ENCODE measurements around the gene WARS2.

Gene WARS2

DNA sequence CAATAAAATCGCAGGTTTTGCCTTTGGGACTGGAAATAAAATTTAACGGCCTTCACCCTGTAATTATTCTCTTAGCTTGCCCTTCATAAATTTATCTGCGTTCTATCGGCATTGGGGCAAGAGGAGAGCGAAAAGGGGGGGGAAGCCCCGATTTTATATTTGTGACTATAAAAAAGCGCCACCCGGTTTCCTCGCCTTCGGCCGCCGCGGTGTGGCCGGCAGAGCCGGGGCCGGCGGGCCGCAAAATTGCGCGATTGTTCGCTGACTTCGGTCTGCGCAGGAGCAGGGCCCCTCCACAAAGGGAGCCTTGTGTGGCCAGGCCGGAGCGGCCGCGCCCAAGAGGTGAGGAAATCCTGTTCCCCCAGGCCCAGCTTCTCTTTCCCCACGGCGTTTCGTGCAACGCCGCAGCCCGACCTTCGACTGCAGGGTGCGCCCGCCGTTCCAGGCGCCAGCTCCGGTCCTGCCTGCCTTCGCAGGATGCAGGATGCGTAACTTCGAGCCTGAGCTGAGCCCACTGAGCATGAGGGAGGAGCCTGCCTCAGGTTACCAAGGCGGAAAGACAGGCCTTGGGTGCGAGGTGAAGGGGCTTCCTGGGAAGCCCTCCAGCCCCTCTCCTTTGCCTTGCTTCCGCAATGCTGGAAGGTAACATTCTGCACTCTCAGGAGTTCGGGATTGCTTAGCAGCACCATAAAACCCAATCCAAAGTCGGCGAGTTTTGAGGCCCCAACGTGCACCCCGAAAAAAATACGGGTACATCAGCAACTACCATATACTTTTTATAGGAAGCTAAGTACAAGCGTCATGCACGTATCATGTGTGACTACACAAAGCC, 147.4 kb downstream of the WARS2 start:
- Histone ChIP-seq H3K27ac (ENCODE audit: low read depth, low read length) (no peak overlapping the region), H2AFZ (ENCODE audit: low read length, unreplicated experiment) (no peak overlapping the region), H3K27me3 (ENCODE audit: insufficient read depth, low read length) (no peaks in the 10 kb centered on the region), H3K4me3 (ENCODE audit: low read depth, low read length) (no peak overlapping the region), H3K4me1 (ENCODE audit: control insufficient read depth, insufficient read depth, low read length, unreplicated experiment) (no peaks in the 10 kb centered on the region), H3K79me2 (ENCODE audit: control insufficient read depth, insufficient read depth, low read length, unreplicated experiment) (no peaks in the 10 kb centered on the region), H3K36me3 (ENCODE audit: insufficient read depth, low read length) (no peaks in the 10 kb centered on the region)

GRCh38 chr1:118992237-118992825, 148.1 kb downstream of the WARS2 start:
- H3K27me3 ChIP-seq (ENCODE audit: insufficient read depth, low read length): no peaks in the 10 kb centered on the region
- H3K27ac ChIP-seq (ENCODE audit: low read depth, low read length): no peak overlapping the region
- no peak overlapping the region for H3K4me3 ChIP-seq (ENCODE audit: low read depth, low read length)
- no peaks in the 10 kb centered on the region for H3K36me3 ChIP-seq (ENCODE audit: insufficient read depth, low read length)
- H2AFZ ChIP-seq (ENCODE audit: low read length, unreplicated experiment): no peak overlapping the region
- no peaks in the 10 kb centered on the region for H3K4me1 ChIP-seq (ENCODE audit: control insufficient read depth, insufficient read depth, low read length, unreplicated experiment)
- H3K79me2 ChIP-seq (ENCODE audit: control insufficient read depth, insufficient read depth, low read length, unreplicated experiment): peaks cover 2% of the 10 kb centered on the region

GRCh38 chr1:118991448-118991847, 149.0 kb downstream of the WARS2 start:
- H3K4me1 ChIP-seq (ENCODE audit: control insufficient read depth, insufficient read depth, low read length, unreplicated experiment): no peaks in the 10 kb centered on the region
- no peak overlapping the region for H3K4me3 ChIP-seq (ENCODE audit: low read depth, low read length)
- peaks cover 10% of the 10 kb centered on the region for H3K79me2 ChIP-seq (ENCODE audit: control insufficient read depth, insufficient read depth, low read length, unreplicated experiment)
- no peak overlapping the region for H3K27ac ChIP-seq (ENCODE audit: low read depth, low read length)
- no peak overlapping the region for H2AFZ ChIP-seq (ENCODE audit: low read length, unreplicated experiment)
- H3K36me3 ChIP-seq (ENCODE audit: insufficient read depth, low read length): no peaks in the 10 kb centered on the region
- no peaks in the 10 kb centered on the region for H3K27me3 ChIP-seq (ENCODE audit: insufficient read depth, low read length)

GRCh38 chr1:118990513-118991152, 149.8 kb downstream of the WARS2 start:
- Histone ChIP-seq H3K27me3 (ENCODE audit: insufficient read depth, low read length) (no peaks in the 10 kb centered on the region), H3K36me3 (ENCODE audit: insufficient read depth, low read length) (no peaks in the 10 kb centered on the region), H3K27ac (ENCODE audit: low read depth, low read length) (no peak overlapping the region), H2AFZ (ENCODE audit: low read length, unreplicated experiment) (no peak overlapping the region), H3K4me3 (ENCODE audit: low read depth, low read length) (no peak overlapping the region), H3K4me1 (ENCODE audit: control insufficient read depth, insufficient read depth, low read length, unreplicated experiment) (no peaks in the 10 kb centered on the region), H3K79me2 (ENCODE audit: control insufficient read depth, insufficient read depth, low read length, unreplicated experiment) (peaks cover 19% of the 10 kb centered on the region)

GRCh38 chr1:118989878-118990378, 150.5 kb downstream of the WARS2 start:
- Histone ChIP-seq H3K27me3 (ENCODE audit: insufficient read depth, low read length) (no peaks in the 10 kb centered on the region), H3K4me3 (ENCODE audit: low read depth, low read length) (no peak overlapping the region; the same call in 1 of the 2 replicates), H2AFZ (ENCODE audit: low read length, unreplicated experiment) (no peak overlapping the region), H3K27ac (ENCODE audit: low read depth, low read length) (0 out of 2 replicates have a peak overlapping the region, but pooled peaks have one; percentile 4), H3K4me1 (ENCODE audit: control insufficient read depth, insufficient read depth, low read length, unreplicated experiment) (no peaks in the 10 kb centered on the region), H3K79me2 (ENCODE audit: control insufficient read depth, insufficient read depth, low read length, unreplicated experiment) (peaks cover 26% of the 10 kb centered on the region), H3K36me3 (ENCODE audit: insufficient read depth, low read length) (no peaks in the 10 kb centered on the region)

DNA sequence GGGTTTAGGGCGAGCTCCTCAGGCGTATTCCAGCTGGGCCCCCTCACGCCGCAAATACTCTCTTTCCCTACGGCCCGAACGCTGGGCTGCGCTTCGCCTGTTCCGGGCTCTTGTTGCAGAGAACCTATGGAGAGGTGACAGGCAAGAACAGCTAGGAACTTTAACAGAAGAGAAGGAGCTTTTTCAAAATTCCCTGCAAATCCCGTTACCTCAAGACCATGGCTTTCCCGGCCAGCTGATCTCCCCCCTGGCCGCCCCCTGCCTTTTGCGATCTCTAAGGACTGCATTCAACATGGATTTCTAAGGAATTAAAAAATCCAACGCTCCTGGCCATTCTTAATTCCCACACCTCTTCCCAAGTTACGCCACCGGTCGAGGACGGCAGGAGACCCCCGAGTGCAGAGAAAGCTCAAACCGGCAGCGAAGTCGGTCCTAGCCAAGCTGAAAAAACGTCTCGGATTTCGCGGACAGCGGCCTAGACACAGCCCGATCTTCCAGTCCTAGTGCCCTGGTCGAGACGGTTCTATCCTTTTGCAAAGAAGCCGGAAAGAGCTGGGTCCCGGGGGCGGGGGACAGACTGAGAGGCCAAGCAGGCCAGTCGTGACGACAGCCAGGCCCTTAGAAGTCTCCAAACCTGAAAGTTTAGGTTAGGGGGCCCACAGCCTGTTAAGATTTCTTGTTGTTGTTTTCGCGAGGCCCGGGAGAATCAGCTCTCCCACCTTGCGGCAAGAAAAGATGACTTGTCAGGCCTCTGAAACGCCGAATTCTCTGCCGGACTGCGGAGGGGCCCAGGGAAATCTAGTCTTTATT, 151.2 kb downstream of the WARS2 start:
- Histone ChIP-seq H3K36me3 (ENCODE audit: insufficient read depth, low read length) (no peaks in the 10 kb centered on the region), H2AFZ (ENCODE audit: low read length, unreplicated experiment) (no peak overlapping the region), H3K79me2 (ENCODE audit: control insufficient read depth, insufficient read depth, low read length, unreplicated experiment) (peaks cover 33% of the 10 kb centered on the region), H3K4me1 (ENCODE audit: control insufficient read depth, insufficient read depth, low read length, unreplicated experiment) (no peaks in the 10 kb centered on the region), H3K27me3 (ENCODE audit: insufficient read depth, low read length) (no peaks in the 10 kb centered on the region), H3K27ac (ENCODE audit: low read depth, low read length) (peak overlapping the region; percentile 4; the same call in 1 of the 2 replicates), H3K4me3 (ENCODE audit: low read depth, low read length) (peak overlapping the region; percentile 94; the same call in 1 of the 2 replicates)

GRCh38 chr1:118988186-118989005, 152.1 kb downstream of the WARS2 start, which contains the start of gene TBX15:
Gene TBX15 (minus strand): TSS chr1:118988343. CDS start chr1:118987795, 548 bp downstream.
- Histone ChIP-seq H2AFZ (ENCODE audit: low read length, unreplicated experiment) (peak within 1 kb of the TSS; percentile 64), H3K79me2 (ENCODE audit: control insufficient read depth, insufficient read depth, low read length, unreplicated experiment) (peaks cover 41% of the 10 kb centered on the region), H3K4me1 (ENCODE audit: control insufficient read depth, insufficient read depth, low read length, unreplicated experiment) (no peaks in the 10 kb centered on the region), H3K36me3 (ENCODE audit: insufficient read depth, low read length) (peaks cover 5% of the 10 kb centered on the region; the same call in 1 of the 2 replicates), H3K27me3 (ENCODE audit: insufficient read depth, low read length) (no peaks in the 10 kb centered on the region), H3K4me3 (ENCODE audit: low read depth, low read length) (peak within 1 kb of the TSS; percentile 94), H3K27ac (ENCODE audit: low read depth, low read length) (peak within 1 kb of the TSS; percentile 72)

DNA sequence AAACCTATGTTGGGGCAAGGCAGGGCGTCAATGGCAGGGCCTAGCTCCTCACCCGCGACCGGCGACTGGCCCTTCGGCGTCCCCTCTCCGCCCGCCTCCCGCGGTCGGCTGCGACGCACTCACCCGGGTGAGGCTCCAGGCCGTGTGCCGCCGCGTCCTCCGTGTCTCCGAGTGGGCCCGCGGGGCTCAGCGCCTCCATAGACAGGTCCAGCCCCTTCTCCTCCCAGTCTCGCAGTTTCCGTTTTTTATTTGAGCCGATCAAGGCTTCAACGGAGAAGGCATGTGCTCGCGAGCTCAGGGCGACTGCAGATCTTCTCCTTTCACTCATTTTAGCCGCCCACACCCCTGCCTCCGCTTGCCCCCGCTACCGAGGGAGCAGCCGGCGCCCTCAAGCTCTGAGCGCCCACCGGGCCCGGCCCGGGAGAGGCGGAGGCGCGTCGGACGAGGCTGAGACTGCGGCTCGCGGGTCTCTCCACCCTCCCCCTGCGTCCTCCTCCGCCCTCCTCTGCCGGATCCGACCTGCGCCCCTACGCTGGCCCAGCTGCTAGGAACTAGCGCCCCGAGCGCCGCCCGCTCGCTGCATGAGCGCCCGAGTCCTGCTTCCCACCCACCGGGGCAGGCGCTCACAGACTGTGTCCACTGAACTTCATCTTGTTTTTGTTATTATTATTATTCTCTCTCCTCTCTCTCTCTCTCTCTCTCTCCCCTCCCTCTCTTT, 152.8 kb downstream of the WARS2 start:
- Histone ChIP-seq H3K79me2 (ENCODE audit: control insufficient read depth, insufficient read depth, low read length, unreplicated experiment) (peaks cover 49% of the 10 kb centered on the region), H3K27ac (ENCODE audit: low read depth, low read length) (peak overlapping the region; percentile 72), H3K4me3 (ENCODE audit: low read depth, low read length) (peak overlapping the region; percentile 94), H2AFZ (ENCODE audit: low read length, unreplicated experiment) (peak overlapping the region; percentile 64), H3K36me3 (ENCODE audit: insufficient read depth, low read length) (peaks cover 5% of the 10 kb centered on the region; the same call in 1 of the 2 replicates), H3K27me3 (ENCODE audit: insufficient read depth, low read length) (no peaks in the 10 kb centered on the region), H3K4me1 (ENCODE audit: control insufficient read depth, insufficient read depth, low read length, unreplicated experiment) (no peaks in the 10 kb centered on the region)
